ENCODE measurements around the gene KIAA1217. TPM values are rescaled to one million over a fixed set of nuclear protein-coding genes. Genes with fewer than 3 reads are reported as not detected.

Gene KIAA1217
- total and polyA plus RNA-seq, 9 of the 15 experiments (the other 6 are each of a cell fraction or from before 2014, with no cell fraction given): 0.04 TPM; not detected in 8

DNA sequence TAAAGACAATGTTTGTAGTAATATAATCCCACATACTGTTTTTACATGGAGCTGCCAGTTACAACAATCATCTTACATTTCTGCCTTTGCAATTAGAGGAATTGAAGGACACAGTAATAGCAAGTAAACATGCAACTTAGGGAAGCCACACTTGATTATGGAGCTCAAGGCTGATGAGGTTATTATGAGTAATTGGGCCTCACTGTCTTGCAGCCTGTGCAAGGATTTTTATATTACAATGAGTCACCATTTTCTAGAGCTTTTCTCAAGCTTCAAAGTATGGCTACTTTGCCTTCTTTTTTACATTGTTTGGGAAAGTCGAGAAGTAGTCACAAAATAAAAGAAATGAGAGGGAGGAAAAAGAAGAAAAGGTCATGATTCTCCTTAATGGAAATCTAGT lies 226.4 kb downstream of the KIAA1217 start:
- Histone ChIP-seq H3K4me3 (no peak overlapping the region), H3K9me3 (replicated peaks; ENCODE audit: control insufficient read depth, insufficient read depth, low read depth, low read length) (no peaks in the 10 kb centered on the region), H3K36me3 (ENCODE audit: control insufficient read depth, insufficient read depth, low read length) (no peaks in the 10 kb centered on the region), H3K9me1 (ENCODE audit: control insufficient read depth, insufficient read depth, low read length) (no peaks in the 10 kb centered on the region), H3K4me2 (ENCODE audit: insufficient read depth, low read length) (no peak overlapping the region), H3K4me1 (replicated peaks in 1 of 2; ENCODE audit: control insufficient read depth in 2 of 2, insufficient read depth in 2 of 2, low read length in 2 of 2) (no peaks in the 10 kb centered on the region), H4K20me1 (replicated peaks; ENCODE audit: control insufficient read depth, insufficient read depth, low read length) (no peaks in the 10 kb centered on the region), H3K27me3 (ENCODE audit: control insufficient read depth in 2 of 2, insufficient read depth in 2 of 2, low read length in 2 of 2) (peaks cover 4 to 5% of the 10 kb centered on the region in 2 experiments; a peak in 4 of 5 replicates), H3K27ac (ENCODE audit: extremely low read depth, low read depth, low read length) (no peak overlapping the region), H3K79me2 (ENCODE audit: control insufficient read depth, insufficient read depth, low read length) (no peaks in the 10 kb centered on the region), H3K9ac (ENCODE audit: insufficient read depth in 1 of 2, low read depth in 2 of 2, low read length in 2 of 2) (no peak overlapping the region), H2AFZ (ENCODE audit: low read depth, low read length) (no peak overlapping the region)
- WGBS (ENCODE audit: insufficient coverage, low coverage, missing lambda C conversion rate): 0% methylated on average over 1 of the region's 1 CpG
- TF ChIP-seq, protein P1, sequence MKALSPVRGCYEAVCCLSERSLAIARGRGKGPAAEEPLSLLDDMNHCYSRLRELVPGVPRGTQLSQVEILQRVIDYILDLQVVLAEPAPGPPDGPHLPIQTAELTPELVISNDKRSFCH (CRISPR knock-in tag; IDR thresholded peaks at IDR 0.05): no peak
- TF ChIP-seq, protein P1 (tag; IDR thresholded peaks at IDR 0.05): no peak
- TF ChIP-seq, protein P2, sequence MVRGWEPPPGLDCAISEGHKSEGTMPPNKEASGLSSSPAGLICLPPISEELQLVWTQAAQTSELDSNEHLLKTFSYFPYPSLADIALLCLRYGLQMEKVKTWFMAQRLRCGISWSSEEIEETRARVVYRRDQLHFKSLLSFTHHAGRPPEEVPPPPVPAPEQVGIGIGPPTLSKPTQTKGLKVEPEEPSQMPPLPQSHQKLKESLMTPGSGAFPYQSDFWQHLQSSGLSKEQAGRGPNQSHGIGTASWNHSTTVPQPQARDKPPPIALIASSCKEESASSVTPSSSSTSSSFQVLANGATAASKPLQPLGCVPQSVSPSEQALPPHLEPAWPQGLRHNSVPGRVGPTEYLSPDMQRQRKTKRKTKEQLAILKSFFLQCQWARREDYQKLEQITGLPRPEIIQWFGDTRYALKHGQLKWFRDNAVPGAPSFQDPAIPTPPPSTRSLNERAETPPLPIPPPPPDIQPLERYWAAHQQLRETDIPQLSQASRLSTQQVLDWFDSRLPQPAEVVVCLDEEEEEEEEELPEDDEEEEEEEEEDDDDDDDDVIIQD (CRISPR knock-in tag; IDR thresholded peaks at IDR 0.05): no peak
- no peak for TF ChIP-seq COPS2 (conservative IDR thresholded peaks at IDR 0.05)
- TF ChIP-seq ETV1 (tag; conservative IDR thresholded peaks at IDR 0.05; ENCODE audit: low read depth): no peak
- no peak for TF ChIP-seq SMAD4 (CRISPR knock-in tag; conservative IDR thresholded peaks at IDR 0.05)
- TF ChIP-seq NUFIP1 (IDR thresholded peaks at IDR 0.05; ENCODE audit: partially characterized antibody): no peak
- TF ChIP-seq KHSRP (IDR thresholded peaks at IDR 0.05): no peak
- no peak for TF ChIP-seq MED1 (CRISPR knock-in tag; IDR thresholded peaks at IDR 0.05; ENCODE audit: borderline replicate concordance)
- TF ChIP-seq SMAD3 (CRISPR knock-in tag; conservative IDR thresholded peaks at IDR 0.05): no peak
- TF ChIP-seq, protein P3, sequence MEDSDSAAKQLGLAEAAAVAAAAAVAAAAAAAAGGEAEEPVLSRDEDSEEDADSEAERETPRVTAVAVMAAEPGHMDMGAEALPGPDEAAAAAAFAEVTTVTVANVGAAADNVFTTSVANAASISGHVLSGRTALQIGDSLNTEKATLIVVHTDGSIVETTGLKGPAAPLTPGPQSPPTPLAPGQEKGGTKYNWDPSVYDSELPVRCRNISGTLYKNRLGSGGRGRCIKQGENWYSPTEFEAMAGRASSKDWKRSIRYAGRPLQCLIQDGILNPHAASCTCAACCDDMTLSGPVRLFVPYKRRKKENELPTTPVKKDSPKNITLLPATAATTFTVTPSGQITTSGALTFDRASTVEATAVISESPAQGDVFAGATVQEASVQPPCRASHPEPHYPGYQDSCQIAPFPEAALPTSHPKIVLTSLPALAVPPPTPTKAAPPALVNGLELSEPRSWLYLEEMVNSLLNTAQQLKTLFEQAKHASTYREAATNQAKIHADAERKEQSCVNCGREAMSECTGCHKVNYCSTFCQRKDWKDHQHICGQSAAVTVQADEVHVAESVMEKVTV (CRISPR knock-in tag; IDR thresholded peaks at IDR 0.05): no peak
- no TSS peak for BruUV-seq (replicated peaks)
- FAIRE-seq (no peak), ATAC-seq (no peak), DNase-seq (ENCODE audit: extremely low read depth in 1 of 4, low spot score in 3 of 4) (no peak)
- in situ Hi-C loops (cut with MboI) (no loop called here), intact Hi-C loops (cut with micrococcal nuclease) (no loop called here)
- ChIA-PET POLR2A (interaction anchor here (0.6 kb wide), 2 partner anchors 73 to 581 kb away, joined by 3 read pairs; partner anchors contain the start of gene THNSL1), CTCF (ENCODE audit: low intra/inter-chr PET ratio) (no interaction called here)
